HG03103 (cell line): ENCODE data around the gene TGM1.

ENCODE experiments used
- ATAC-seq: cut with Tn5 transposase; IDR thresholded peaks from one replicate; pipeline ENCODE4 v1.9.1; 2021; ENCODE audit warnings: low read depth; ENCODE audit not compliant: unreplicated experiment

Gene TGM1

GRCh38 chr14:24262821-24263733 lies at the start of gene TGM1:
TGM1 (minus strand) TSS chr14:24263177; CDS start chr14:24262352, 825 bp downstream.
- no peak for ATAC-seq

GRCh38 chr14:24311837-24312615 lies 49.0 kb upstream of the TGM1 start:
- ATAC-seq, result no peak

GRCh38 chr14:24310646-24311604 lies 47.9 kb upstream of the TGM1 start, which contains the start of gene LTB4R:
LTB4R (plus strand) TSS chr14:24311502; CDS start chr14:24315652, 4,150 bp downstream.
- ATAC-seq, result peak; percentile 59

- ATAC-seq, result no peak
Measured at GRCh38 chr14:24310265-24310645, 47.3 kb upstream of the TGM1 start.

GRCh38 chr14:24309538-24310264 lies 46.7 kb upstream of the TGM1 start, which contains the start of gene LTB4R2:
LTB4R2 (plus strand) TSS chr14:24310140; CDS start chr14:24310665, 525 bp downstream.
- no peak for ATAC-seq

GRCh38 chr14:24308342-24309124 lies 45.6 kb upstream of the TGM1 start:
- ATAC-seq, result no peak

- ATAC-seq, result no peak
Measured at GRCh38 chr14:24307575-24308341, 44.8 kb upstream of the TGM1 start, which contains the start of gene CIDEB. CIDEB (minus strand) TSS chr14:24307977; CDS start chr14:24307858, 119 bp downstream.

GRCh38 chr14:24307156-24307574 lies 44.2 kb upstream of the TGM1 start:
- ATAC-seq, result no peak

GRCh38 chr14:24304019-24304387 lies 41.0 kb upstream of the TGM1 start:
- ATAC-seq, result no peak

GRCh38 chr14:24300326-24300980 lies 37.5 kb upstream of the TGM1 start:
- ATAC-seq, result no peak

GRCh38 chr14:24299255-24300191 lies 36.5 kb upstream of the TGM1 start, which contains the start of the genes DHRS1 and NOP9:
DHRS1 (minus strand) TSS chr14:24299780; CDS start chr14:24299106, 674 bp downstream.
NOP9 (plus strand) TSS chr14:24299850; CDS start chr14:24299955, 105 bp downstream.
- ATAC-seq, result peak; percentile 53

- ATAC-seq, result no peak
Measured at GRCh38 chr14:24298892-24299254, 35.9 kb upstream of the TGM1 start.

GRCh38 chr14:24297190-24297964 lies 34.4 kb upstream of the TGM1 start:
- ATAC-seq, result peak; percentile 24

- peak; percentile 55 for ATAC-seq
Measured at GRCh38 chr14:24296341-24297157, 33.6 kb upstream of the TGM1 start.

- no peak for ATAC-seq
Measured at GRCh38 chr14:24293525-24293924, 30.5 kb upstream of the TGM1 start.
